Measurements from ENCODE around the gene COG5. TPM values are rescaled to one million over a fixed set of nuclear protein-coding genes. Genes with fewer than 3 reads are reported as not detected.

Gene COG5
- total and polyA plus RNA-seq, 4 donors = 4.1 to 27.1 (median 8.4) TPM

GRCh38 chr7:107208563-107208962 is 355.2 kb downstream of the COG5 start:
- Histone ChIP-seq H3K9me3 (ENCODE audit: control insufficient read depth in 4 of 4, low read length in 3 of 4) (no peaks in the 10 kb centered on the region), H3K27me3 (ENCODE audit: control insufficient read depth in 4 of 4, insufficient read depth in 4 of 4, low read length in 3 of 4) (no peaks in the 10 kb centered on the region), H3K9ac (ENCODE audit: low read depth in 1 of 2, low read length in 2 of 2) (no peak overlapping the region), H3K4me3 (ENCODE audit: low read depth in 1 of 3, low read length in 3 of 3) (no peak overlapping the region), H3K27ac (ENCODE audit: low read depth in 1 of 2, low read length in 2 of 2) (no peak overlapping the region), H3K4me1 (ENCODE audit: control insufficient read depth in 4 of 4, insufficient read depth in 4 of 4, low read length in 3 of 4) (no peaks in the 10 kb centered on the region), H3K36me3 (ENCODE audit: control insufficient read depth in 4 of 4, insufficient read depth in 3 of 4, low read depth in 1 of 4, low read length in 3 of 4) (peaks cover 6 to 30% (median 20%) of the 10 kb centered on the region in 4 donors)
- WGBS = 95% methylated on average over 5 of the region's 5 CpGs
- DNase-seq (ENCODE audit: low spot score) = no peak
- TF ChIP-seq SP1 (IDR thresholded peaks at IDR 0.05) (no peak), RAD21 (IDR thresholded peaks at IDR 0.05) (no peak), GABPA (IDR thresholded peaks at IDR 0.05 in 1 of 2, conservative IDR thresholded peaks at IDR 0.05 in 1 of 2) (no peak), CTCF (IDR thresholded peaks at IDR 0.05; ENCODE audit: low read depth, low read length, missing input control) (no peak), HNF4A (conservative IDR thresholded peaks at IDR 0.05) (no peak), NR2F2 (IDR thresholded peaks at IDR 0.05) (no peak), EGR1 (IDR thresholded peaks at IDR 0.05; ENCODE audit: low read depth in 2 of 2) (no peak), MAX (IDR thresholded peaks at IDR 0.05) (no peak), FOXA2 (IDR thresholded peaks at IDR 0.05) (no peak), ATF3 (IDR thresholded peaks at IDR 0.05) (no peak), RXRA (IDR thresholded peaks at IDR 0.05) (no peak), JUND (IDR thresholded peaks at IDR 0.05) (no peak), REST (IDR thresholded peaks at IDR 0.05) (no peak), FOXA1 (IDR thresholded peaks at IDR 0.05) (no peak), YY1 (IDR thresholded peaks at IDR 0.05) (no peak), TAF1 (conservative IDR thresholded peaks at IDR 0.05) (no peak), ZBTB33 (IDR thresholded peaks at IDR 0.05) (no peak), HNF4G (IDR thresholded peaks at IDR 0.05) (no peak)
